Sigmoid colon (tissue), 7 donors: ENCODE results near the gene ZNF19. TPM values are rescaled to one million over a fixed set of nuclear protein-coding genes. Genes with fewer than 3 reads are reported as not detected.

Experiments used
- DNase-seq: peaks from one replicate; pipeline ENCODE4 v3.0.0-alpha.2; 2019
- H3K27ac ChIP-seq, 4 donors: fragments of 200-600 bp; sonication (generic); one replicate each; pipeline ENCODE4 v1.5.1; 2016 to 2019; ENCODE audit warnings: mild to moderate bottlenecking in 1 of 4
- H3K27me3 ChIP-seq, 3 donors: fragments of 200-600 bp; sonication (generic); one replicate each; pipeline ENCODE4 v1.5.1; 2019; ENCODE audit warnings: mild to moderate bottlenecking in 1 of 3
- H3K36me3 ChIP-seq, 4 donors: fragments of 200-600 bp; sonication (generic); one replicate each; pipeline ENCODE4 v1.5.1; 2016 to 2019
- H3K4me1 ChIP-seq, 4 donors: fragments of 200-600 bp; sonication (generic); one replicate each; pipeline ENCODE4 v1.5.1; 2017 to 2019
- H3K4me3 ChIP-seq, 4 donors: fragments of 200-600 bp; sonication (generic); one replicate each; pipeline ENCODE4 v1.5.1; 2017 to 2019; ENCODE audit warnings: mild to moderate bottlenecking in 2 of 4, moderate library complexity in 1 of 4
- H3K9me3 ChIP-seq, 4 donors: fragments of 200-600 bp in 3 of 4; sonication (generic) in 3 of 4; one replicate each; pipeline versions ENCODE4 v1.5.1 to v1.6.1; 2013 to 2019
- CTCF ChIP-seq, 4 experiments: fragments of 450-650 bp in 3 of 4; fragments of 200-600 bp in 1 of 4; IDR thresholded peaks; one replicate each; pipeline ENCODE4 v1.5.1; 2016 to 2019; ENCODE audit warnings: antibody characterized with exemption in 4 of 4, mild to moderate bottlenecking in 3 of 4, moderate library complexity in 2 of 4
- EP300 ChIP-seq, 4 donors: sonication (generic); formaldehyde crosslinking; IDR thresholded peaks; one replicate each; pipeline ENCODE4 v1.6.1; 2017; ENCODE audit warnings: antibody characterized with exemption in 4 of 4
- POLR2A ChIP-seq, 2 donors: fragments of 450-650 bp; IDR thresholded peaks; one replicate each; pipeline ENCODE4 v1.6.1; 2016; ENCODE audit warnings: antibody characterized with exemption in 2 of 2, mild to moderate bottlenecking in 2 of 2, moderate library complexity in 2 of 2
- POLR2AphosphoS5 ChIP-seq, 4 donors: sonication (generic); formaldehyde crosslinking; IDR thresholded peaks; one replicate each; pipeline ENCODE4 v1.6.1; 2017; ENCODE audit warnings: antibody characterized with exemption in 4 of 4
- WGBS, 2 donors: extraction: QIAGEN DNeasy Blood & Tissue Kit; methylation state at CpG; one replicate each; pipeline ENCODE4 v1.1.7; 2013; 5-methylcytosine and 5-hydroxymethylcytosine counted together
- intact Hi-C: fragments of 100-400 bp; cut with DNase I; formaldehyde crosslinking; loops from one replicate; pipeline ENCODE4 v1.15.1; 2023
- polyA plus RNA-seq, 3 donors: library from polyadenylated mRNA; stranded (reverse); fragments of 200-250 nt; gene quantifications; one replicate each; pipeline ENCODE4 v1.2.3, GENCODE V29; 2013
- total RNA-seq, 4 donors: library from RNA; depleted of rRNA; stranded (reverse); fragments of >200 nt; gene quantifications; one replicate each; pipeline ENCODE4 v1.1.0, GENCODE V29; 2016
- donor health status: healthy with polysubstance abuse.
- donor health status: Bipolar disorder and iron deficiency.
- donor health status: healthy.

The ZNF19 gene
- total and polyA plus RNA-seq, 7 donors: 2.3 to 7.4 (median 5.2) TPM

- DNase-seq: no peak
- Histone ChIP-seq H3K9me3 (no peaks in the 10 kb centered on the region), H3K27me3 (no peaks in the 10 kb centered on the region), H3K4me1 (no peaks in the 10 kb centered on the region), H3K27ac (no peak overlapping the region), H3K36me3 (no peaks in the 10 kb centered on the region), H3K4me3 (no peak overlapping the region)
- intact Hi-C loops: no loop called here
- 49 to 63% methylated on average over 3 of the region's 3 CpGs for WGBS, 2 donors
- TF ChIP-seq CTCF (IDR thresholded peaks at IDR 0.05) (no peak), POLR2AphosphoS5 (IDR thresholded peaks at IDR 0.05) (no peak)
Measured at GRCh38 chr16:71501547-71501946, 12.4 kb upstream of the ZNF19 start.

- WGBS, 2 donors: 84 to 88% methylated on average over 2 of the region's 2 CpGs
- Histone ChIP-seq H3K27me3 (no peaks in the 10 kb centered on the region), H3K4me3 (no peak overlapping the region), H3K36me3 (no peaks in the 10 kb centered on the region), H3K4me1 (no peaks in the 10 kb centered on the region), H3K27ac (no peak overlapping the region), H3K9me3 (no peaks in the 10 kb centered on the region)
- no peak for DNase-seq
- TF ChIP-seq EP300 (IDR thresholded peaks at IDR 0.05) (no peak), POLR2AphosphoS5 (IDR thresholded peaks at IDR 0.05) (no peak), CTCF (IDR thresholded peaks at IDR 0.05) (no peak), POLR2A (IDR thresholded peaks at IDR 0.05) (no peak)
- intact Hi-C loops: no loop called here
Measured at GRCh38 chr16:71500964-71501363, 11.8 kb upstream of the ZNF19 start.

- no peaks in the 10 kb centered on the region for H3K9me3 ChIP-seq
- TF ChIP-seq EP300 (IDR thresholded peaks at IDR 0.05) (no peak), POLR2A (IDR thresholded peaks at IDR 0.05) (no peak), POLR2AphosphoS5 (IDR thresholded peaks at IDR 0.05) (no peak), CTCF (IDR thresholded peaks at IDR 0.05) (peak; percentile 15 to 59 (median 58))
- 0 to 2% methylated on average over 3 of the region's 3 CpGs for WGBS, 2 donors
- intact Hi-C loops: loop anchor here (1.0 kb wide), 1 partner anchor 88 kb away; no protein-coding TSS in a partner anchor
- no peak for DNase-seq
- H3K27me3 ChIP-seq: no peaks in the 10 kb centered on the region
- H3K27ac ChIP-seq: no peak overlapping the region
- H3K4me1 ChIP-seq: no peaks in the 10 kb centered on the region
- no peaks in the 10 kb centered on the region for H3K36me3 ChIP-seq
- no peak overlapping the region for H3K4me3 ChIP-seq
Measured at GRCh38 chr16:71499775-71500364, 10.7 kb upstream of the ZNF19 start.

GRCh38 chr16:71498031-71498430, 8.9 kb upstream of the ZNF19 start:
- TF ChIP-seq POLR2AphosphoS5 (IDR thresholded peaks at IDR 0.05) (no peak), POLR2A (IDR thresholded peaks at IDR 0.05) (no peak), EP300 (IDR thresholded peaks at IDR 0.05) (no peak), CTCF (IDR thresholded peaks at IDR 0.05) (no peak)
- H3K27me3 ChIP-seq: no peaks in the 10 kb centered on the region
- H3K4me1 ChIP-seq: no peaks in the 10 kb centered on the region
- no peaks in the 10 kb centered on the region for H3K9me3 ChIP-seq
- no peaks in the 10 kb centered on the region for H3K36me3 ChIP-seq
- H3K4me3 ChIP-seq: no peak overlapping the region
- intact Hi-C loops: no loop called here
- no peak overlapping the region for H3K27ac ChIP-seq
- DNase-seq: no peak
- 91 to 95% methylated on average over 3 of the region's 3 CpGs for WGBS, 2 donors

GRCh38 chr16:71493213-71493612, 4.1 kb upstream of the ZNF19 start:
- no peak for DNase-seq
- H3K27me3 ChIP-seq: no peaks in the 10 kb centered on the region
- WGBS, 2 donors: 80 to 85% methylated on average over 3 of the region's 3 CpGs
- no peaks in the 10 kb centered on the region for H3K36me3 ChIP-seq
- no peaks in the 10 kb centered on the region for H3K9me3 ChIP-seq
- no peak for TF ChIP-seq POLR2A (IDR thresholded peaks at IDR 0.05)
- no peak for TF ChIP-seq POLR2AphosphoS5 (IDR thresholded peaks at IDR 0.05)
- TF ChIP-seq EP300 (IDR thresholded peaks at IDR 0.05): no peak
- TF ChIP-seq CTCF (IDR thresholded peaks at IDR 0.05): no peak
- H3K4me1 ChIP-seq: no peaks in the 10 kb centered on the region
- no peak overlapping the region for H3K27ac ChIP-seq
- no peak overlapping the region for H3K4me3 ChIP-seq
- intact Hi-C loops: loop anchor here (5.0 kb wide), 1 partner anchor 41 kb away; no protein-coding TSS in a partner anchor
